COR-L47 (cell line): Measurements from ENCODE around the gene ZNF148.

Experiments
- DNase-seq: peaks from one replicate; lab custom pipeline; 2025; lab: John Stamatoyannopoulos, UW

The ZNF148 gene

GRCh38 chr3:125220727-125221429 lies 154.2 kb downstream of the ZNF148 start:
- DNase-seq: no peak

- no peak for DNase-seq
These were observed 154.9 kb downstream of the ZNF148 start for GRCh38 chr3:125220183-125220582.

GRCh38 chr3:125219261-125219701 lies 155.8 kb downstream of the ZNF148 start:
- DNase-seq: no peak

GRCh38 chr3:125214738-125215137 lies 160.4 kb downstream of the ZNF148 start:
- no peak for DNase-seq

GRCh38 chr3:125213946-125214542 lies 161.1 kb downstream of the ZNF148 start:
- DNase-seq: no peak

GRCh38 chr3:125213364-125213755 lies 161.8 kb downstream of the ZNF148 start:
- DNase-seq: no peak

GRCh38 chr3:125212509-125213363 lies 162.4 kb downstream of the ZNF148 start, which contains the start of gene SLC12A8:
Gene SLC12A8, minus strand, starts transcription at chr3:125212748. Its CDS starts 1,399 bp downstream, at chr3:125211349.
- DNase-seq: no peak

GRCh38 chr3:125212091-125212508 lies 163.0 kb downstream of the ZNF148 start:
- DNase-seq: no peak

- no peak for DNase-seq
These were observed 163.5 kb downstream of the ZNF148 start for GRCh38 chr3:125211523-125212090.

GRCh38 chr3:125207949-125208568 lies 167.1 kb downstream of the ZNF148 start:
- DNase-seq: no peak

- no peak for DNase-seq
These were observed 167.6 kb downstream of the ZNF148 start for GRCh38 chr3:125207507-125207906.

- no peak for DNase-seq
These were observed 168.2 kb downstream of the ZNF148 start for GRCh38 chr3:125206934-125207333.

GRCh38 chr3:125203731-125204130 lies 171.4 kb downstream of the ZNF148 start:
- no peak for DNase-seq

- no peak for DNase-seq
These were observed 172.9 kb downstream of the ZNF148 start for GRCh38 chr3:125202197-125202596.

- no peak for DNase-seq
These were observed 174.4 kb downstream of the ZNF148 start for GRCh38 chr3:125200731-125201139.

GRCh38 chr3:125194849-125195601 lies 180.1 kb downstream of the ZNF148 start:
- no peak for DNase-seq

- no peak for DNase-seq
These were observed 180.9 kb downstream of the ZNF148 start for GRCh38 chr3:125194061-125194848.

GRCh38 chr3:125192190-125193035 lies 182.7 kb downstream of the ZNF148 start:
- DNase-seq: no peak

- DNase-seq: no peak
These were observed 183.4 kb downstream of the ZNF148 start for GRCh38 chr3:125191730-125192129.
